Left hindlimb (tissue), 1 donor: Measurements from ENCODE around the gene ABCE1.

Experiments
- DNase-seq: peaks from one replicate; pipeline ENCODE4 v3.0.0-alpha.2; 2018

Gene ABCE1

DNA sequence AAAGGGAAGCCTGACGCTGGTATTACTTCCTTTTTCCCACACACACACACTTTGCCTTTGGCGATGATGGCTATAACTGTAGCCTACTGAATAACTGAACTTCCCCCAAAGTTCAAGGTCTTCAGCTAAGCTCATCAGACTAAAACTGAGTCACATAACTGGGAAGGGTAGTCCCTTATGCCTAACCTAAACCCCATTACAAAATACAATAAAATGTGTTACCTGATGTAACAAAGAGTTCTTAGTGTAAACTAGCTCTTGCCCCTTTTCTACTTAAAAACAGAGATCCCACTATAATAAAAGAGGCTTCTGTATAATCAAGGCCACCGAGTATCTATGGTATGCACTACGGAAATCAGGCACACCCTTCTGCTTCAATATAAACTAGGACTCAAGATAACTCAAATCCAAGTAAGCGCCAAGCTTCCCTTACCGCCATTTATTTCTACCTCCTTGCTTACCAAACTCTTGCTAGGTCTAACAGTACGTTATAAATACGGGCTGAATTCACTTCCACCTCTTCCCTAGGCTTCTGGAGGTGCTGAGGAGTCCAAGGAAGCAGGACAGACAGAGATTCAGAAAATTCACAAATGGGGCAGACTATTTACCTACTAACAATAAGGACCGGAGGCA lies 79.9 kb downstream of the ABCE1 start:
- DNase-seq = no peak

GRCh38 chr4:145178740-145179280 lies 80.7 kb downstream of the ABCE1 start:
- no peak for DNase-seq
